Lower leg skin (tissue), 4 donors: ENCODE data around the gene JDP2. TPM values are rescaled to one million over a fixed set of nuclear protein-coding genes. Genes with fewer than 3 reads are reported as not detected.
A peak's percentile ranks its signal among the peaks of the same experiment; 100 is the strongest.

Source experiments
- DNase-seq, 2 donors: peaks; one replicate each; pipeline ENCODE4 v3.0.0-alpha.2; 2019; ENCODE audit warnings: low spot score in 2 of 2
- H3K4me3 ChIP-seq: fragments of 200-600 bp; sonication (generic); 2 replicates; pipeline ENCODE4 v1.5.1; 2017; ENCODE audit warnings: mild to moderate bottlenecking, low read depth; ENCODE audit not compliant: poor library complexity, severe bottlenecking
- CTCF ChIP-seq, 3 donors: fragments of 450-650 bp; IDR thresholded peaks; one replicate each; pipeline ENCODE4 v1.5.1; 2016; ENCODE audit warnings: antibody characterized with exemption in 3 of 3, mild to moderate bottlenecking in 3 of 3, moderate library complexity in 2 of 3
- POLR2A ChIP-seq, 2 donors: fragments of 450-650 bp; IDR thresholded peaks; one replicate each; pipeline ENCODE4 v1.6.1; 2016 to 2017; ENCODE audit warnings: antibody characterized with exemption in 2 of 2, mild to moderate bottlenecking in 1 of 2, moderate library complexity in 1 of 2
- WGBS, 2 donors: methylation state at CpG; one replicate each; pipeline ENCODE4 v1.1.5; 2018; 5-methylcytosine and 5-hydroxymethylcytosine counted together
- intact Hi-C: fragments of 100-400 bp; cut with DNase I; formaldehyde crosslinking; loops from one replicate; pipeline ENCODE4 v1.15.0; 2023; ENCODE audit warnings: low total_unique reads
- total RNA-seq, 4 donors: library from RNA; depleted of rRNA; stranded (reverse); fragments of >200 nt; gene quantifications; one replicate each; pipeline ENCODE4 v1.1.0, GENCODE V29; 2016

The JDP2 gene
- total RNA-seq, 4 donors from 2014 or later = 31.7 to 53.9 (median 36.0) TPM

DNA sequence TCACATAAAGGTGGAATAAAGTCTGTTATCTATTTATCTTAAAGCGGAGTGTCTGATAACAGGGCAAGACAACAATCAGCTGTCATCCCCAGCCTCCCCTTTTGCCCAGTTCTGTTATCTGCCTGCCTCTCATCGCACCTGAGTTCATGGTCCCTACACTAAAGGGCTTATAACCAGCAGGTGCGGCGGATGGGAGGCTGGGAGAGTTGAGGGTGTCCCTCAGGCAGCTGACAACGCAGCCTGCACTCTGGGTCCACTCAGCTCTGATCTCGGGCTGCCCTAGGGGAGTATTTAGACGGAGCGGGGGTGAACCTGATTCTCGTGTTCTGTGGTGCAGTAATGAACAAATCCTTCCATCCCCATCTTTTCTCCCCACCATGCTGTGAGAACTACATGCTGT, 34.0 kb upstream of the JDP2 start:
- H3K4me3 ChIP-seq = no peak overlapping the region
- intact Hi-C loops = no loop called here
- DNase-seq = peak in 1 of 2 donors; percentile 73
- WGBS, 2 donors = 91 to 95% methylated on average over 9 of the region's 9 CpGs
- TF ChIP-seq POLR2A (IDR thresholded peaks at IDR 0.05) (no peak), CTCF (IDR thresholded peaks at IDR 0.05) (no peak)

GRCh38 chr14:75395862-75396261, 32.0 kb upstream of the JDP2 start:
- intact Hi-C loops = no loop called here
- WGBS, 2 donors = 81 to 85% methylated on average over 5 of the region's 5 CpGs
- TF ChIP-seq CTCF (IDR thresholded peaks at IDR 0.05) = no peak
- TF ChIP-seq POLR2A (IDR thresholded peaks at IDR 0.05) = no peak
- H3K4me3 ChIP-seq = no peak overlapping the region
- peak in 1 of 2 donors; percentile 43 for DNase-seq

DNA sequence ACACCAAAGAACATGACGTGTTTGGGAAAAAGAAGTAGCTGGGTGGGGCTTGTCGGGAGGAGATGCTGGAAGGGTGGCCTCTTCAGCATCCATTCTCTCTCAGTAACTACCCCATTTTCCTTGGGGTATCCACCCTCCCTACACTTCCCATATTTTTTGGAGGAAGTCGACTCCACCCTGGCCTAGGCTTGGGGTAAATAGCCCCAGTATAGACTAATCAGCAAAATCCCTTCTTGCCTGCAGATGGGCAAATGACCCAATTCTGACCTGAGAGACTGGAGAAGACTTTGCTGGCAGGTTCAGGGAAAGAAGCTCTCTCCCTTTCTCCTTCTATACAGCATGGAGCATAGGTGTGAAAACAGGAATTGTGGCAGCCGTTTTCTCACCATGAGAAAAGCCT, 28.5 kb upstream of the JDP2 start:
- 77 to 78% methylated on average over 4 of the region's 4 CpGs for WGBS, 2 donors
- intact Hi-C loops = no loop called here
- peak in 1 of 2 donors; percentile 76 for DNase-seq
- H3K4me3 ChIP-seq = no peak overlapping the region
- no peak for TF ChIP-seq POLR2A (IDR thresholded peaks at IDR 0.05)
- no peak for TF ChIP-seq CTCF (IDR thresholded peaks at IDR 0.05)

- intact Hi-C loops = no loop called here
- H3K4me3 ChIP-seq = no peak overlapping the region
- peak; percentile 94 to 98 for DNase-seq
- WGBS, 2 donors = 9 to 27% methylated on average over 7 of the region's 7 CpGs
- no peak for TF ChIP-seq CTCF (IDR thresholded peaks at IDR 0.05)
- TF ChIP-seq POLR2A (IDR thresholded peaks at IDR 0.05) = no peak
Measured at GRCh38 chr14:75399843-75400775, 27.7 kb upstream of the JDP2 start.

GRCh38 chr14:75401361-75401760, 26.5 kb upstream of the JDP2 start:
- DNase-seq = peak; percentile 57 to 89
- TF ChIP-seq CTCF (IDR thresholded peaks at IDR 0.05) (no peak), POLR2A (IDR thresholded peaks at IDR 0.05) (no peak)
- 15 to 22% methylated on average over 10 of the region's 10 CpGs for WGBS, 2 donors
- intact Hi-C loops = no loop called here
- H3K4me3 ChIP-seq = no peak overlapping the region
